ENCODE results near the gene CDC42SE1.

The CDC42SE1 gene, protein sequence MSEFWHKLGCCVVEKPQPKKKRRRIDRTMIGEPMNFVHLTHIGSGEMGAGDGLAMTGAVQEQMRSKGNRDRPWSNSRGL

DNA sequence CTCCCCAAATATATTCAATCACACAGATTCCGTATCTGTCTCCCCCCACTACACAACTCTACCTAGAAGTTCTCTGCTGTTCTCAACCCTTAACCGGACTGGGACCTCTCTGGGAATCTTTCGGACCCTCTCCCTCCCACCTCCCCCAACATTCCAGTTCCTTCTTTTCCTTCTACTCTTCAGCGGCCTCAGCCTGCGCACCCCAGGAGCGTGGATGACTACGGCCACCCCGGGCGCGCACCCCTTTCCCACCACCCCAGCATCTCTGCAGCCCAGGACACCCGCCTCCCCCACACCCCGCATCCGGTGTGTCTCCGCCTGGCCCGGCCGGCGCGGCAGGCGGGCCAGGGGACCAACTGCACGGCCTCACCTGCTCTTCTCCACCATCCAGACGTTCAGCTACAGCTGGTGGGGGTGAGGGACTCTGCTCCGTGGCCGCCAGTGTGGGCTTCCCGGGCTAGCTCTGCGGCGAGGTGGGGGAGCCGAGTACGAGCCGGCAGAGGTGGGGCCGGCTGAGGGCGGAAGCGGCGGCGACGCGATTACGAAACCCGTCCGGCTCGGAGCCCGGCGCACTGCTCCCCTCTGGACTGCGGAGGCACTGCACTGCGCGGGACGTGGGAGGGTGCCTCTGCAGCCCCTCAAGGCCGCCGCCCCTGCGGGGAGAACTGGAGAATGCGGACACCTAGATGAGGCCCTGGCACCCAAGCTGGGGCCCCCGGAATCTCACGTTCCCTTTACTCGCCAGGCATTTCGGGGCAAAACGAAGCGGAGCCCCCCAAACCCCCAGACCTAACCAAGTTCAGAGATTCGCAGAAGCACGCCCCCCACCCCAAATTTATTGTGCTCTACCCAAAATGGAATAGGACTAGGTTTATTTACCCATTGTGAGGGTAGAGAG, at the start of gene CDC42SE1:
TSS of gene CDC42SE1 (minus strand) at position 514 of the 898 bp plus-strand sequence. CDS start 3,892 bp downstream, outside the sequence.
- DNase-seq: peak; percentile 85 to 86

DNA sequence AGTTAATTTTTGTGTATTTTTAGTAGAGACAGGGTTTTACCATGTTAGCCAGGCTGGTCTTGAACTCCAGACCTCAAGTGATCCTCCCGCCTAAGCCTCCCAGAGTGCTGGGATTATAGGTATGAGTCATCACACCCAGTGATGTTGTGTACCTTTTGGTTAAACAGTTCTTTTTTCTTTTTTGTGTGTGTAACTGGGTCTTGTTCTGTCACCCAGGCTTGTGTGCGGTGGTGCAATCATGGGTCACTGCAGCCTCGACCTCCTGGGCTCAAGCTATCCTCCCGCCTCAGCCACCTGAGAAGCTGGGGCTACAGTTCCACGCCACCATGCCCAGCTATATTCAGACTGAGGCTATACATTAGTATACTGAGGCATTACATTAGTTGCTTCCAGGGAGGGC, 48.9 kb upstream of the CDC42SE1 start:
- no peak for DNase-seq

DNA sequence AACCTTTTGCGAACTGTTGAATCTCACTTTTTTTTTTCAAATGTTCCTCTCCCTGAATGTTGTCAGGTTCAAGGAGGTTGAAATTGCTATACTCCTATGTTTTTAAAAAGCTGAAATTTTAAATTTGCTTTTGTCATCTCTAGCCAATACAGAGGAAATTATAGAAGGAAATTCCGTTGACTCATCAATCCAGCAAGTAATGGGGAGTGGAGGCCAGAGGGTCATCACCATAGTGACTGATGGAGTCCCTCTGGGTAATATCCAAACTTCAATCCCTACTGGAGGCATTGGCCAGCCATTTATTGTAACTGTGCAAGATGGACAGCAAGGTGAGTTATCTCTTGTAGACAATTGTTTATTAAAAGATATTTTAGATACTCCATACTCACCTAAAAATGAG, 47.5 kb upstream of the CDC42SE1 start:
- peak in 1 of 2 donors; percentile 6 for DNase-seq

DNA sequence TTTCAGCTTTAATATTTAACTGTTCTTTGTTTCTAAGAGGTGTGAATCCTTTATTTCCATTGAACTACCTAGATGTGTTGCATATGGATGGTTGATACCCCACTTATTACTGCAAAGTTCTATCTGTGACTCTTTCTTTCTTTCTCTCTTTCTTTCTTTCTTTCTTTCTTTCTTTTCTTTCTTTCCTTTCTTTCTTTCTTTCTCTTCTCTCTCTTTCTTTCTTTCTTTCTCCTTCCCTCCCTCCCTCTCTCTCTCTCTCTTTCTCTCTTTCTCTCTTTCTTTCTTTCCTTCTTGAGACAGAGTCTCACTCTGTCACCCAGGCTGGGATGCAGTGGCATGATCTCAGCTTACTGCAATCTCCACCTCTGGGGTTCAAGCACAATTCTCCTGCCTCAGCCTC, 45.2 kb upstream of the CDC42SE1 start:
- DNase-seq: no peak

DNA sequence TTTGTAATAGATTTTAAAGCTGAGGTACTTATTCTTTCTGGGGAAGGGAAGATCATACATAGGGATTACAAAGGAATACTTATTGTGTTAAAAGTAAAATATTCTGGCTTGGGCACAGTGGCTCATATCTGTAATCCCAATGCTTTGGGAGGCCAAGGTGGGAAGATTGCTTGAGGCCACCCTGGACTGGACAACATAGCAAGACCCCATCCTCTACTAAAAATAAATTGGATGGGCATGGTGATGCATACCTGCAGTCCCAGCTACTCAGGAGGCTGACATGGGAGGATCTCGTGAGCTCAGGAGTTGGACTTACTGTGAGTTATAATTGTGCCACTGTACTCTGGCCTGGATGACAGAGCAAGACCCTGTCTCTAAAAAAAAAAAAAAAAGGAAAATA, 38.7 kb upstream of the CDC42SE1 start:
- DNase-seq: no peak

DNA sequence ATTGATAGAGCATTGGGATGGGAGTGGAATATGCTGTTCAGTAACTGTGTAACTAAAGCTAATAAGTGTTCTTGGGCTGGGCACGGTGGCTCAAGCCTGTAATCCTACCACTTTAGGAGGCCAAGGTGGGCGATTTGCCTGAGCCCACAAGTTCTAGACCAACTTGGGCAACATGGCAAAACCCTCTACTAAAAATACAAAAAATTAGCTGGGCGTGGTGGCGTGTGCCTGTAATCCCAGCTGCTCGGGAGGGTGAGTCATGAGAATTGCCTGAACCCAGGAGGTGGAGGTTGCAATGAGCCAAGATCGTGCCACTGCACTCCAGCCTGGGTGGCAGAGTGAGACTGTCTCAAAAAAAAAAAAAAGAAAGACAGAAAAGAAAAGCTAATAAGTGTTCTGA, 38.0 kb upstream of the CDC42SE1 start:
- peak in 1 of 2 donors; percentile 5 for DNase-seq

DNA sequence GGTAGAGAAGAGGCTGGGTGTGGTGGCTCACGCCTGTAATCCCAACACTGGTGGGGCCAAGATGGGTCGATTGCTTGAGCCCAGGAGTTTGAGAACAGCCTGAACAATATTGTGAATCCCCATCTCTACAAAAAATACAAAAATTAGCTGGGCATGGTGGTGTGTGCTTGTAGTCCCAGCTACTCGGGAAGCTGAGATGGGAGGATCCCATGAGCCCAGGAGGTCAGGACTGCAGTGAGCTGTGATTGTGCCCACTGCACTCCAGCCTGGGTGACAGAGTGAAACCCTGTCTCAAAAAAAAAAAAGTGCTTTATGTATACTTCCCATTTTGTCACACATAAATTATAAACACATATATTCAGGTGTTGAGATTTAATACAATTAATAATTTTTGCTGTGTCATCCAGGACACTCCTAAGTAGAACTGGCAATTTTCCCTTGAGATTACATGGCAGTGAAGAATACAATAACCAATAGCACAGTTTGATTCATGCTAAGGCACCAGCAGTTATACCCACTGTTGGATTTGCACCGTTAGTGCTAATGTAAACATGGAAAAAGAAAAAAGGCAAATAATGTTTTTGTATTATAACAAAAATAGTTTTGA, 26.6 kb upstream of the CDC42SE1 start:
- DNase-seq: no peak

DNA sequence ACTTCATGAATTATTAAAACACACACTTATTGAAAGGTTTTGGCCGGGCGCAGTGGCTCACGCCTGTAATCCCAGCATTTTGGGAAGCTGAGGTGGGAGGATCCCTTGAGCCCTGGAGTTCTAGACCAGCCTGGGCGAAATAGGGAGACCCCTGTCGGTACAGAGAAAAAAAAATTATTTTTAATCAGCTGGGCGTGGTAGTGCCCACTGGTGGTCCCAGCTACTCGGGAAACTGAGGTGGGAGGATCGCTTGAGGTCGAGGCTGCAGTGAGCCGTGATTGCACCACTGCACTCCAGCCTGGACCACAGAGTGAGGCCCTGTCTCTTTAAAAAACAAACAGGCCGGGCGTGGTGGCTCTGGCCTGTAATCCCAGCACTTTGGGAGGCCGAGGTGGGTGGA, 12.8 kb upstream of the CDC42SE1 start:
- no peak for DNase-seq

DNA sequence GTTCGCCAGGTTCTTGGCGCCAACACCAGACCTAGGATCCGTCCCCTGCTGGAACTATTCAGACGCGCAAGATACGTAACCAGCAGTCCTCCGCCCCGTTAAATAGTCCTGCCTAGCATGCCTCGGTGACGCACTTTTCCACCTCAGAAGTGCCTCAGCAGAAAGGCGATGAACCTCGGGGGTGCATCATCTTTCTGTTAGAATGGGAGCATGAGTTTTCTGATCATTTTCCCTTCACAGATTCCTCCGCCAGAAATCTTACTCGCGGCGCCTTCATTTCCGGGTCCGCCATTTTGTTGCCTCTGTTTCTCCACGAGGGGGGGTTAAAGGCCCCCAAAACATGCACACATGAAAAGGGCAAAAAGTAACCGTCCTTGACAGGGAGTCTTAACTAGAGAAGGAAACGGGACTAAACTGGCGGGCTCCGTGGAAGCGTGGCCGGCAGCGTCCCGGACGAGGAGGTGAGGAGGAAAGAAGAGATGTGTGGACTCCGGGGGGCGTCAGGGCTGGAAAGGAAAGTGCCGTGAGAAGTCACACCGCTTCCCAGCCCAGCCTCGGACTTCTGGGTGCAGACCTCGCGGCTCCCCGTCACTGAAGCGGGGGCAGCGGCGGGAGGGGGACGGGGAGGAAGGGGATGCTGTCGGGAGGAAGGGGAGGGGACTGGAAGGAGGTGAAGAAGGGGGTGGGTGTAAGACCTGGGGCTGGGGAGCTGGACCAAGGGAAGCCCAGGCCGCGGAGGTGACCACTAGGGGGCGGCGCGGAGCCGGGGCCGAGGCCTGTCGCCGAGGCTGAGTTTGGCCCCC, 11.3 kb upstream of the CDC42SE1 start, which contains the start of gene GABPB2:
TSS of gene GABPB2 (plus strand) at position 288 of the 803 bp plus-strand sequence. CDS start 17,429 bp downstream, outside the sequence.
- DNase-seq: peak; percentile 68 to 90

DNA sequence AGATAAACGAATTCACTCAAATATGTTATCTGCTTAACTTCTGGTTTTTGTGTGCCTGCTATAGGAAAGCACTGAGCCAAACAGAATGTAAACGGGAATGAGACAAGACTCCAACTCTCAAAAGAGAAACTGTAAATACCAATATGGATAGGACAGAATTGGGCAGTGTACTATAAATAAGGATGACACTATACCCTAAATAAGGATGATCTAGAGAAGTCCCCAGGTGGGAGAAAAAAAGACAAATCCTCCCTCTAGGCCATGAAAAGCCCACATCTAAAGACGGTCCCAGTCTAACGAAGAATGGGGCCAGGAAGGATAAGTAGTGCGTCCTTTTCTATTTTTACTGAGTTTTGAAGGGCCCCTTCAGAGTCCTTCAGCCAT, 9.7 kb upstream of the CDC42SE1 start:
- no peak for DNase-seq

DNA sequence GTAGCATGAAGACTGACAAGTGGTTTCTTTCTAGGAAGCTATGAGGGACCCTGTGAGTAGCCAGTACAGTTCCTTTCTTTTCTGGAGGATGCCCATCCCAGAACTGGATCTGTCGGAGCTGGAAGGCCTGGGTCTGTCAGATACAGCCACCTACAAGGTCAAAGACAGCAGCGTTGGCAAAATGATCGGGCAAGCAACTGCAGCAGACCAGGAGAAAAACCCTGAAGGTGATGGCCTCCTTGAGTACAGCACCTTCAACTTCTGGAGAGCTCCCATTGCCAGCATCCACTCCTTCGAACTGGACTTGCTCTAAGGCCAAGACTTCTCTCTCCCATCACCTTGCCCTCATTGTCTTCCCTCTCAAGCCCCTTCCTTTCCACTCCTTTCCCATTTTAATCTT, 7.8 kb upstream of the CDC42SE1 start:
- DNase-seq: no peak

DNA sequence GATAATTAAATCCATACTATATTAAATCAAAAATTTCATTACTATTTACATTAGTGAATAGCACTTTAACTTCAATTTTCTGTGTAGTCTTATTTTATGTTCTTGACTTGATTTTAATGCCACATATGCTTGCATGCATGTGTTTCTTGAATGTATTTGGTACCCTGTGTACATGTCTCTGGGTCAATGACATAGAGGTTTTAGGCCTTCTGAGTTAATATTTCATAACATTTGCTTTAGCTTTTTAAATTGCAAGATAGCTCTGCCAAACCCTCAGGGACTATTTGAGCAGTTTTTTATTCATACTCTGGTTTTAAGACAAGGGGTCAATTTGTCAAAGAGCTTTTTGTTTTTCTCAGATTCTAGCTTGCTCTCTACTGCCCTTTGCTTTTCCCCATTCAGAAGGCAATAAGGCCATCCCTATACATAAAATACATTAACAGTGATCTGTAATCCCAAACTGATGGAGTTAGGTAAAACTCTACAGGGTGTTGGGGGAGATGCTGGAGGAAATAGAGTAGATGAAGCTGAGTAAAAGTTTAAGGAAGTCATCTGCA, 5.7 kb upstream of the CDC42SE1 start:
- no peak for DNase-seq

DNA sequence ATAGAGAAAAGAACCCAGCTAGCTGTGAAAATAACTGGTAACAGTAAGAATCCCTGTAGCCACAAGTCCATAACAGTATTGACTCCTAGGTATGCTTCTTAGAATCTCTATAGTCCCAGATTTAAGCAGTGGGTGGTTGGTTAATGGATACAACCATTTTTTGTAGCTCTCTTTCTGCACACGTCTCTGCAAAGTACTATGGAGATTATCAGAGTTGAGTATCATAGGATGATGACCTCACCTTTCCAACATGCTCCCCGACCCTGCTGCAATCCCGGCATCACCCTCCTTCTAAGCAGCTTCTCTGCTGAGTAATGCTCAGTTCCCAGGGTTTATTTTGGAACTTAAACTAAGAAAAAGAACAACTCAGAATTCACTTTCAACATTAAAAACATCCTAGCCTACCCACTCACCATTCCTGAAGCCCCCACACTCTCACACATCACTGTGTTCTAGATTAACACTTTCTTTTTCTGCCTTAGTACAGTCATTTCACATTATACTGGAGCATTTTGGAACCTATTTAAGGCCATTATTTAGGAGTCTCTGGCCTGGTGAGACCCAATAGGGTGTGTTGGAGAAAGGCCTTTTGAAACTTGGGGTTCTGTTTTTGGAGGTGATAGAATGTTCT, 3.4 kb upstream of the CDC42SE1 start:
- DNase-seq: peak in 1 of 2 donors; percentile 67

DNA sequence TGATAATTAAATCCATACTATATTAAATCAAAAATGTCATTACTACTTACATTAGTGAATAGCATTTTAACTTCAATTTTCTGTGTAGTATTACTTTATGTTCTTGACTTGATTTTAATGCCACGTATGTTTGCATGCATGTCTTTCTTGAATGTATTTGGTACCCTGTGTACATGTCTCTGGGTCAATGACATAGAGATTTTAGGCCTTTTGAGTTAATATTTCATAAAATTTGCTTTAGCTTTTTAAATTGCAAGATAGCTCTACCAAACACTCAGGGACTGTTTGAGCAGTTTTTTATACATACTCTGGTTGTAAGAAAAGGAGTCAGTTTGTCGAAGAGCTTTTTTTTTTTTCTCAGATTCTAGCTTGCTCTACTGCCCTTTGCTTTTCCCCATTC, 2.3 kb upstream of the CDC42SE1 start:
- no peak for DNase-seq

DNA sequence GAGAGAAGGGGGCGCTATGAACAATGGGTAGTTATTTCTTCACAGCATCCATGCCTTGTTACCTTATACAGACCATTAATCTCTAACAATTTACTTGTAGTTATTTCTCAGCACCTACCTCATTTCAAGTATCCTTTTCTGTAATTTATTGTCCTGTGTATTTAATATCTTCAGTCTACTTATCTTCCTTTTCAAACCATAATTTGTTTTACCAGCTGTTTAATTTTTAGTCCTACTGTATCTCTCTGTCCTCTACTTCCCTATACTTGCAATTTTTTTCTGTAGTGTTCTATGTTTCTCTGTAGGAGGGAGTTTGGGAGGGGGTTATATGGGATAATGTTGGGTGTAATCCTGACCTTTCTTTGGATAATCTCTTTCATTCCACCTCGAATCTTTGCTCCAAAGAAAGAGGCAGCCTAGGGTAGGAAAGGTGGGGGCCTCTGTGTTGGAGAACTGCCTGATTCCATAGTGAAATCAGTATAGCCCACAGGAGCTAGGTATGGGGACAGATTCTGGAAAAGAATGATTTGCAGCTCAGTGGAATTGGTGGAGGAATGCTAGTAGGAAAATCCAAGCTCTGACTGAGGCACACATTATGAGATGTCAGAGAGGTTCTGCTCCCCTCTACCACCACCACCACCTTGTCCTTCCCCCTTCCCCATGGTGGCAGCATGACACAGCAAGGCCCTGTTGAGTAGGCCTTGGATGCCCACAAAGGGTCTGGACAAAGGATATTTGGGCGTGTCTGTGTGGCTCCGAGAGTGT, 1.4 kb upstream of the CDC42SE1 start:
- no peak for DNase-seq

DNA sequence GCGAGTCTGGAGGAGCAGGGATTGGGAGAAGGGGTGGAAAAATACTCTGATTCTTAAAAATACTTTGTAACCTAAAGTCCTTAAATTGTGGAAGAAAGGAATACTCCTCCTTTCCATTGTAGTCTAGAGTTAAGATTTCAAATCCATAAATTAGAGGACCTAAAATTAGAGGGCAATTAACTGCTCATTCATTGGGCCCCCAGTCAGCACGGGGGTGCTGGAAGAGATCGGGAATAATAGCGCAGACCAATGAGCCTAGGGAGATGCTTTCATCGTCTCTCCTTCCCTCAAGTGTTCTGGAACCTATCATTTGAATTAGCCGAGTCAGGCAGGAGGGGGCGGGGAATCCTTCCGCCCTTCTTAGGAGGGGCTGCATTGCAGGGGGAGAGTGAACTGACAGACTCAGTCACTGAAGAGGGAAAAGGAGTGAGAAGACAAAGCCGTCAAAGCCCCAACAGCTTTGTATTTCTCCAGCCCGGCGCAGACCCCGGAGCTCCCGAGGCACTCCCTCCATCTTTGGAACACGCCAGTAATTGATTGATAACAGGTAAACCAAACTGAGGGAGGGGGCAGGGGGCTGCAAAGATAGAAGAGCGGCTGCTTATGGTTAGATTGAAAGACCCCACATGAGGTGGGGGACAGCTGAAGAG, 710 bp upstream of the CDC42SE1 start, which contains the start of gene MLLT11:
TSS of gene MLLT11 (plus strand) at position 391 of the 650 bp plus-strand sequence. CDS start 6,828 bp downstream, outside the sequence.
- peak in 1 of 2 donors; percentile 23 for DNase-seq

DNA sequence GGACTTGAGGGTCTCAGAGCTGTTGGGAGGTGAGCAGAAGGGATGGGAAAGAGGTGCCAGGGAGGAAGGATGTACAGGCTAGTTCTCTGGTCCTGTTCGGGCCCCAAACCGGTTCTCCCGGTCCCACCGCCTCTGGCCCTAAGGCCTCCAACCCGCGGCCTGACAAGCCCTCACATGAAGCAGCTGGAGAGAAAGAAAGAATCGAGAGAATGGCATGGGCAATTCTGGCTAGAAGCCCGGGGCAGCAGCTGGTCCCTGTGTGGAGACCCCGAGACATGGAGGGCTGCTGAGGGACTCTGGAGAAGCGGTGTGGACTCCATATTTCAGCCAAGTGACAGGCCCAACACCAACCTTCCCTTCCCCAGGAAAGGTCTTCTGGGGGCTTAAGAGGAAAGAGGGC, 730 bp downstream of the CDC42SE1 start:
- no peak for DNase-seq

DNA sequence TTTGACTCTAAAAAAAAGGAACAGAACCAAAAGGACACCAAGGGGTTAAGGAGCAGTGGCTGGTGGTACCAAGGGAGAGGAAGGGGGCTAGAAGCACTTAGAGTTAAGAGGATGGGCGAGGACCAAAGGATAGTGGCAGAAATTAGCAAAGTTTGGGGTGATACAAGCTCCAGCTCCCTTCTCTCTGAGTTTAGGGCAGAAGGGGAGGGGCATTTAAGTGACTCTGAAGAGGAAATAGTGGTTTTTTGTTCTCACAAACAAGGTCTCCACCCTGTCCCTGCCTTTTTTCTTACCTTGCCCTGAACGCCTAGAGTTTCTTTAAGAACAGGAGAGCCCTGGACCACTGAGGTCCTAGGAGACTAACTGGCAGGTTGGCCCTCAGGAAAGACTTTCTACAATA, 3.3 kb downstream of the CDC42SE1 start:
- no peak for DNase-seq

DNA sequence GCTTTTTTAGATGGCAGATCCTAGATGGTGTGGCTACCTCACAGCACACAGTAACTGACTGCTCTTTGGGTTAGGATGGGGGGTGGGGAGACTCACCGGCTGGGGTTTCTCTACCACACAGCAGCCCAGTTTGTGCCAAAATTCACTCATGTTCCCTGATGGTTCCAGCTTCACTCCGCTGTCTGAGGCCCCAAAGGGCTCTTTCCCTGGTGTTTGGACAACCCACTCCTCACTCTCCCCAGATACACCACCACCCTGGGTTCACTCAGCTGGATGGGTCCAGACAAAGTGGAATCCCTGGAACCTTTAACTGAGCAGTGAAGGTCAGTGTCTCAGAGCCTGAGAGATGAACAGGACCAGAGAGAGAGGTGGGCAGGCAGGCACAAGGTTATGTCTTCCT, 3.8 kb downstream of the CDC42SE1 start:
- no peak for DNase-seq

DNA sequence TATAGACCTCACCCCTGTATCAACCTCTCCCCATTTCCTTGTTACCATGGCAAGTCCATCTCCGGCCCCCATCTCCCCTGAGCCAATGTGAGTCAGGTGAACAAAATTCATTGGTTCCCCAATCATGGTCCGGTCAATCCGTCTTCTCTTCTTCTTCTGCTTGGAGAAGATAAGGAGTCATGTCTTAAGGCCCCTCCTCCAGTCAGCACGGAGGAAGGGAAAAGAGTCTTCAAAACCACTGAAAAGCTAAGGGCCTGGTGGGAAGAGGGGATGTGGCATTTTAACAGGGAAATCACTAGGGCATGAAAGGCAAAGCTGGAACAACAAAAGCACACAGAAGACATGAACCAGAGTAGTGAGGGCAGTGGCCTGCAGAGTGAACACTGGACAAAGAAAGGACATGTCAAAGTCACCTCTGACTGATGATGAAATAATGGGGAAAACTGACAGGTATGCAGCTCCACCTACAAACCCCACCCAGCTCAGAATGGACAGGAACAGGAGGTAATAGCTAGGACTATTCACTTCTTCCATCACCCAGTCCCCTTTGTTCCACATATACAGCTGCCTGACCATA, 4.4 kb downstream of the CDC42SE1 start:
- no peak for DNase-seq

Measured in inflammatory macrophage treated with lipopolysaccharide for 1 hour (primary cell).